SK-N-SH (cell line): ENCODE results near the gene PEA15. TPM values are rescaled to one million over a fixed set of nuclear protein-coding genes. Genes with fewer than 3 reads are reported as not detected.

ENCODE experiments used
- CTCF ChIA-PET: fragments of 300-600, 350-600 bp; formaldehyde crosslinking; extraction: SDS; loops from one replicate; lab custom pipeline; 2021; lab: Yijun Ruan, JAX
- POLR2A ChIA-PET: fragments of 350-600 bp; sonication (Branson Sonifier 250); formaldehyde crosslinking; extraction: SDS; loops from one replicate; lab custom pipeline; 2020; ENCODE audit warnings: antibody characterized with exemption, inconsistent platforms; lab: Yijun Ruan, JAX
- DNase-seq: peaks from one replicate; pipeline ENCODE4 v3.0.0; 2012
- H2AFZ ChIP-seq: fragments of 200-600 bp; sonication (generic); 2 replicates; pipeline ENCODE4 v1.8.1; 2016; ENCODE audit warnings: antibody characterized with exemption, mild to moderate bottlenecking, low read depth
- H3F3A ChIP-seq: fragments of 200-600 bp; sonication (generic); replicated peaks from 2 replicates; pipeline ENCODE3; 2016; ENCODE audit warnings: antibody characterized with exemption, mild to moderate bottlenecking; ENCODE audit not compliant: insufficient read depth
- H3K27ac ChIP-seq, 2 experiments: fragments of 200-500 bp in 1 of 2; fragments of 200-600 bp in 1 of 2; sonication (Bioruptor generic) in 1 of 2; sonication (generic), shearing (Covaris generic) in 1 of 2; 2 replicates each; pipeline versions ENCODE4 v1.5.1 to v1.6.1; 2014 to 2016; ENCODE audit warnings: low read depth in 2 of 2, inconsistent platforms in 1 of 2, low read length in 1 of 2, mild to moderate bottlenecking in 1 of 2, mixed read lengths in 1 of 2
- H3K27me3 ChIP-seq: fragments of 200-600 bp; sonication (generic), shearing (Covaris generic); 2 replicates; pipeline ENCODE4 v1.6.1; 2016; ENCODE audit warnings: mixed run types; ENCODE audit not compliant: insufficient read depth
- H3K36me3 ChIP-seq, 2 experiments: fragments of 200-500 bp in 1 of 2; fragments of 200-600 bp in 1 of 2; sonication (Bioruptor generic) in 1 of 2; sonication (generic) in 1 of 2; replicated peaks in 1 of 2; 2 replicates each; pipeline versions ENCODE3 to v1.5.1; 2014 to 2016; ENCODE audit warnings: low read length in 1 of 2, mild to moderate bottlenecking in 1 of 2; ENCODE audit not compliant: insufficient read depth in 2 of 2, control insufficient read depth in 1 of 2
- H3K4me1 ChIP-seq, 2 experiments: fragments of 200-500 bp in 1 of 2; fragments of 200-600 bp in 1 of 2; sonication (Bioruptor generic) in 1 of 2; sonication (generic), shearing (Covaris generic) in 1 of 2; 2 replicates each; pipeline versions ENCODE4 v1.5.1 to v1.6.1; 2014 to 2016; ENCODE audit warnings: low read depth in 1 of 2, low read length in 1 of 2, mixed run types in 1 of 2; ENCODE audit not compliant: insufficient read depth in 2 of 2, control insufficient read depth in 1 of 2
- H3K4me2 ChIP-seq: fragments of 200-600 bp; sonication (generic), shearing (Covaris generic); 2 replicates; pipeline ENCODE4 v1.6.1; 2017; ENCODE audit warnings: mixed run types
- H3K4me3 ChIP-seq, 2 experiments: fragments of 200-500 bp in 1 of 2; fragments of 200-600 bp in 1 of 2; sonication (Bioruptor generic) in 1 of 2; sonication (generic), shearing (Covaris generic) in 1 of 2; 2 replicates each; pipeline versions ENCODE4 v1.5.1 to v1.8.1; 2014 to 2016; ENCODE audit warnings: low read depth in 2 of 2, inconsistent platforms in 1 of 2, low read length in 1 of 2, mild to moderate bottlenecking in 1 of 2, mixed read lengths in 1 of 2, moderate library complexity in 1 of 2
- H3K79me2 ChIP-seq: fragments of 200-600 bp; sonication (generic); 2 replicates; pipeline ENCODE4 v1.8.1; 2017; ENCODE audit warnings: mild to moderate bottlenecking; ENCODE audit not compliant: insufficient read depth
- H3K9ac ChIP-seq: fragments of 200-600 bp; sonication (generic); 2 replicates; pipeline ENCODE4 v1.6.1; 2017; ENCODE audit warnings: mixed run types
- H3K9me2 ChIP-seq: fragments of 200-600 bp; sonication (generic); 2 replicates; pipeline ENCODE4 v1.6.1; 2017; ENCODE audit warnings: mixed run types
- H3K9me3 ChIP-seq: fragments of 200-600 bp; sonication (generic); 2 replicates; pipeline ENCODE4 v1.6.1; 2017; ENCODE audit warnings: mixed run types, mild to moderate bottlenecking, moderate library complexity
- H4K20me1 ChIP-seq: fragments of 200-600 bp; sonication (generic); 2 replicates; pipeline ENCODE4 v1.6.1; 2017; ENCODE audit warnings: mild to moderate bottlenecking, mixed run types; ENCODE audit not compliant: insufficient read depth
- CHD2 ChIP-seq: fragments of 150-350 bp; IDR thresholded peaks from 2 replicates; pipeline ENCODE4 v1.6.1; 2018; ENCODE audit warnings: low read length; ENCODE audit not compliant: partially characterized antibody
- CTCF ChIP-seq: fragments of 200-600 bp; sonication (generic); IDR thresholded peaks from 2 replicates; pipeline ENCODE4 v1.6.1; 2017; ENCODE audit warnings: antibody characterized with exemption, mild to moderate bottlenecking, moderate library complexity
- ELF1 ChIP-seq: IDR thresholded peaks from 2 replicates; pipeline ENCODE4 v1.4.0; 2012
- EP300 ChIP-seq, 2 experiments: IDR thresholded peaks; 2 replicates each; pipeline versions ENCODE4 v1.4.0 to v1.6.1; 2012; ENCODE audit warnings: borderline replicate concordance in 1 of 2, low read depth in 1 of 2, low read length in 1 of 2
- EZH2phosphoT487 ChIP-seq: fragments of 200-600 bp; sonication (generic); IDR thresholded peaks from 2 replicates; pipeline ENCODE4 v1.6.1; 2017; ENCODE audit warnings: low read depth, mixed run types, mild to moderate bottlenecking, antibody characterized with exemption, moderate library complexity, borderline replicate concordance
- FOSL2 ChIP-seq: IDR thresholded peaks from 2 replicates; pipeline ENCODE4 v1.4.0; 2012; ENCODE audit warnings: low read depth, mild to moderate bottlenecking, moderate library complexity, borderline replicate concordance
- FOXJ3 ChIP-seq: sonication (generic); formaldehyde crosslinking; IDR thresholded peaks from 2 replicates; pipeline ENCODE4 v1.5.1; 2020; ENCODE audit warnings: mild to moderate bottlenecking, missing genetic modification reagents
- GABPA ChIP-seq: IDR thresholded peaks from 2 replicates; pipeline ENCODE4 v1.4.0; 2012; ENCODE audit warnings: low read depth, mild to moderate bottlenecking
- GATA2 ChIP-seq: sonication (generic); formaldehyde crosslinking; IDR thresholded peaks from 2 replicates; pipeline ENCODE4 v1.5.0; 2020; ENCODE audit warnings: mild to moderate bottlenecking, missing genetic modification reagents
- JUND ChIP-seq: IDR thresholded peaks from 2 replicates; pipeline ENCODE4 v1.4.0; 2012
- MAX ChIP-seq: IDR thresholded peaks from 2 replicates; pipeline ENCODE4 v1.4.0; 2012; ENCODE audit warnings: low read depth
- MEF2A ChIP-seq: IDR thresholded peaks from 2 replicates; pipeline ENCODE4 v1.4.0; 2012; ENCODE audit warnings: low read depth, borderline replicate concordance
- MXI1 ChIP-seq: IDR thresholded peaks from 2 replicates; pipeline ENCODE4 v1.6.1; 2012; ENCODE audit warnings: mild to moderate bottlenecking, low read depth, low read length, improper control_type of control experiment
- RAD21 ChIP-seq: IDR thresholded peaks from 2 replicates; pipeline ENCODE4 v1.6.1; 2012; ENCODE audit warnings: mild to moderate bottlenecking, low read length
- RCOR1 ChIP-seq: fragments of 150-350 bp; IDR thresholded peaks from 2 replicates; pipeline ENCODE4 v1.6.1; 2017; ENCODE audit warnings: antibody characterized with exemption, low read length
- RFX5 ChIP-seq: IDR thresholded peaks from 2 replicates; pipeline ENCODE4 v1.6.1; 2012; ENCODE audit warnings: mild to moderate bottlenecking, improper control_type of control experiment, low read length
- RXRA ChIP-seq: IDR thresholded peaks from 2 replicates; pipeline ENCODE4 v1.4.0; 2012; ENCODE audit warnings: low read depth, mild to moderate bottlenecking, borderline replicate concordance
- SIN3A ChIP-seq: IDR thresholded peaks from 2 replicates; pipeline ENCODE4 v1.6.1; 2012; ENCODE audit warnings: low read depth, mild to moderate bottlenecking, low read length, moderate library complexity, borderline replicate concordance
- TAF1 ChIP-seq: IDR thresholded peaks from 2 replicates; pipeline ENCODE4 v1.6.1; 2012; ENCODE audit warnings: low read depth, mild to moderate bottlenecking, low read length, moderate library complexity, borderline replicate concordance
- TCF12 ChIP-seq: IDR thresholded peaks from 2 replicates; pipeline ENCODE4 v1.4.0; 2012
- TEAD4 ChIP-seq: IDR thresholded peaks from 2 replicates; pipeline ENCODE4 v1.4.0; 2012; ENCODE audit warnings: mild to moderate bottlenecking, borderline replicate concordance; ENCODE audit not compliant: insufficient read depth
- USF1 ChIP-seq: IDR thresholded peaks from 2 replicates; pipeline ENCODE4 v1.4.0; 2012; ENCODE audit warnings: low read depth, borderline replicate concordance
- YY1 ChIP-seq: IDR thresholded peaks from 2 replicates; pipeline ENCODE4 v1.4.0; 2012; ENCODE audit warnings: low read depth, mild to moderate bottlenecking
- WGBS: methylation state at CpG from one replicate; pipeline ENCODE4 v1.1.6; 2017; ENCODE audit warnings: low lambda C conversion rate; 5-methylcytosine and 5-hydroxymethylcytosine counted together
- polyA plus RNA-seq, 3 experiments: library from polyadenylated mRNA; depleted of rRNA; stranded (reverse); fragments of >200 nt; gene quantifications; 2 replicates each; pipeline ENCODE4 v1.2.3, GENCODE V29; 2012
- TF ChIP-seq, protein P1 (sequence below): IDR thresholded peaks from 2 replicates; pipeline ENCODE4; 2012

Gene PEA15
- polyA plus RNA-seq, 1 of the 3 experiments (the other 2 are of a cell fraction), result 322 TPM

GRCh38 chr1:160225345-160225744 lies 20.2 kb downstream of the PEA15 start:
- H3K9me2 ChIP-seq, result no peaks in the 10 kb centered on the region
- H3K9me3 ChIP-seq, result no peaks in the 10 kb centered on the region
- 70% methylated on average over 2 of the region's 2 CpGs for WGBS
- no peak overlapping the region for H2AFZ ChIP-seq
- H3K4me2 ChIP-seq, result no peak overlapping the region
- peaks cover 52 to 92% of the 10 kb centered on the region in 2 experiments for H3K36me3 ChIP-seq
- no peaks in the 10 kb centered on the region for H3K27me3 ChIP-seq
- CTCF ChIA-PET, result interaction anchor here (1.1 to 3.8 kb wide), 6 partner anchors 11 to 140 kb away, joined by 3 to 29 read pairs (median 6); no protein-coding TSS in a partner anchor
- POLR2A ChIA-PET, result no interaction called here
- no peaks in the 10 kb centered on the region for H4K20me1 ChIP-seq
- no peaks in the 10 kb centered on the region for H3K4me1 ChIP-seq
- peaks cover 12% of the 10 kb centered on the region for H3F3A ChIP-seq
- no peak overlapping the region for H3K27ac ChIP-seq
- no peak overlapping the region for H3K9ac ChIP-seq
- no peak overlapping the region for H3K4me3 ChIP-seq
- no peak for DNase-seq
- H3K79me2 ChIP-seq, result no peaks in the 10 kb centered on the region
- no peak for TF ChIP-seq YY1
- TF ChIP-seq TCF12, result no peak
- TF ChIP-seq ELF1, result no peak
- no peak for TF ChIP-seq MXI1
- TF ChIP-seq FOXJ3, result no peak
- no peak for TF ChIP-seq CTCF
- no peak for TF ChIP-seq RAD21
- TF ChIP-seq MAX, result no peak
- TF ChIP-seq SIN3A, result no peak
- TF ChIP-seq EZH2phosphoT487, result no peak
- TF ChIP-seq EP300 (IDR thresholded peaks at IDR 0.05; ENCODE audit: borderline replicate concordance in 1 of 2, low read depth in 1 of 2, low read length in 1 of 2), result no peak
- TF ChIP-seq MEF2A, result no peak
- TF ChIP-seq, protein P1, sequence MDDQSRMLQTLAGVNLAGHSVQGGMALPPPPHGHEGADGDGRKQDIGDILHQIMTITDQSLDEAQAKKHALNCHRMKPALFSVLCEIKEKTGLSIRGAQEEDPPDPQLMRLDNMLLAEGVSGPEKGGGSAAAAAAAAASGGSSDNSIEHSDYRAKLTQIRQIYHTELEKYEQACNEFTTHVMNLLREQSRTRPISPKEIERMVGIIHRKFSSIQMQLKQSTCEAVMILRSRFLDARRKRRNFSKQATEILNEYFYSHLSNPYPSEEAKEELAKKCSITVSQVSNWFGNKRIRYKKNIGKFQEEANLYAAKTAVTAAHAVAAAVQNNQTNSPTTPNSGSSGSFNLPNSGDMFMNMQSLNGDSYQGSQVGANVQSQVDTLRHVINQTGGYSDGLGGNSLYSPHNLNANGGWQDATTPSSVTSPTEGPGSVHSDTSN, result no peak
- no peak for TF ChIP-seq TAF1
- TF ChIP-seq RCOR1, result no peak
- TF ChIP-seq GATA2, result no peak
- TF ChIP-seq, all 33 proteins: peak for 0

- Histone ChIP-seq H3K9me3 (no peaks in the 10 kb centered on the region), H3K9ac (no peak overlapping the region), H3K27ac (no peak overlapping the region), H3F3A (peaks cover 3% of the 10 kb centered on the region), H3K4me1 (no peaks in the 10 kb centered on the region), H3K9me2 (no peaks in the 10 kb centered on the region), H3K79me2 (no peaks in the 10 kb centered on the region)
- no peak for DNase-seq
- 92% methylated on average over 2 of the region's 2 CpGs for WGBS
- no peak for TF ChIP-seq RAD21
- no peak for TF ChIP-seq GATA2
- TF ChIP-seq RFX5, result no peak
- no peak for TF ChIP-seq MXI1
- TF ChIP-seq RXRA, result no peak
- no peak for TF ChIP-seq JUND
- TF ChIP-seq TAF1, result no peak
- no peak for TF ChIP-seq MEF2A
- no peak for TF ChIP-seq ELF1
- no peak for TF ChIP-seq EP300 (IDR thresholded peaks at IDR 0.05; ENCODE audit: borderline replicate concordance in 1 of 2, low read depth in 1 of 2, low read length in 1 of 2)
- no peak for TF ChIP-seq CHD2
- no peak for TF ChIP-seq YY1
- no peak for TF ChIP-seq USF1
- no peak for TF ChIP-seq TEAD4
- no peak for TF ChIP-seq FOSL2
- no peak for TF ChIP-seq GABPA
- TF ChIP-seq, protein P1, result no peak
- TF ChIP-seq, all 33 proteins: peak for 0
- H4K20me1 ChIP-seq, result no peaks in the 10 kb centered on the region
- H3K27me3 ChIP-seq, result no peaks in the 10 kb centered on the region
- H3K36me3 ChIP-seq, result peaks cover 52 to 90% of the 10 kb centered on the region in 2 experiments
- CTCF ChIA-PET, result interaction anchor here (0.8 to 4.8 kb wide), 4 partner anchors 16 to 62 kb away, joined by 3 to 29 read pairs (median 14); no protein-coding TSS in a partner anchor
- no peak overlapping the region for H3K4me2 ChIP-seq
- no peak overlapping the region for H2AFZ ChIP-seq
- POLR2A ChIA-PET, result no interaction called here
- no peak overlapping the region for H3K4me3 ChIP-seq
These were observed 21.4 kb downstream of the PEA15 start for GRCh38 chr1:160226623-160227022.
